Neural cell (in vitro differentiated cells): ENCODE data around the gene MYRF.

ENCODE experiments used
- CTCF ChIP-seq: fragments of 450-650 bp; IDR thresholded peaks from 2 replicates; pipeline ENCODE4 v1.5.1; 2014; ENCODE audit warnings: antibody characterized with exemption, mild to moderate bottlenecking, moderate library complexity; ENCODE audit not compliant: poor library complexity, severe bottlenecking
- EP300 ChIP-seq: fragments of 450-650 bp; conservative IDR thresholded peaks from 2 replicates; pipeline ENCODE4 v1.6.1; 2014; ENCODE audit warnings: antibody characterized with exemption, mild to moderate bottlenecking, moderate library complexity; ENCODE audit not compliant: poor library complexity, severe bottlenecking
- POLR2AphosphoS5 ChIP-seq: IDR thresholded peaks from 2 replicates; pipeline ENCODE4 v1.6.1; 2012
- RAD21 ChIP-seq: fragments of 450-650 bp; conservative IDR thresholded peaks from 2 replicates; pipeline ENCODE4 v1.6.1; 2014; ENCODE audit warnings: antibody characterized with exemption, mild to moderate bottlenecking, moderate library complexity
- REST ChIP-seq: IDR thresholded peaks from 2 replicates; pipeline ENCODE4 v1.6.1; 2012; ENCODE audit warnings: borderline replicate concordance
- TAF1 ChIP-seq: IDR thresholded peaks from 2 replicates; pipeline ENCODE4 v1.6.1; 2012; ENCODE audit warnings: low read depth

GRCh38 chr11:61768376-61769076, 16.1 kb downstream of the MYRF start:
- no peak for TF ChIP-seq CTCF
- no peak for TF ChIP-seq POLR2AphosphoS5
- TF ChIP-seq RAD21 = no peak
- TF ChIP-seq REST = no peak
- no peak for TF ChIP-seq TAF1
- no peak for TF ChIP-seq EP300
